Hematopoietic multipotent progenitor cell treated with erythropoietin and hydrocortisone succinate and interleukin-3 and kit ligand, for 4 days (in vitro differentiated cells): ENCODE results near the gene AIRE.
A peak's percentile ranks its signal among the peaks of the same experiment; 100 is the strongest.
"Not testable (repeated sequence)": the region's sequence is repeated elsewhere in the genome, so short reads cannot be mapped to it uniquely, and the experiment has no call there.

ENCODE experiments used
- DNase-seq: peaks from one replicate; pipeline ENCODE4 v3.0.0-alpha.2; 2015

The AIRE gene

DNA sequence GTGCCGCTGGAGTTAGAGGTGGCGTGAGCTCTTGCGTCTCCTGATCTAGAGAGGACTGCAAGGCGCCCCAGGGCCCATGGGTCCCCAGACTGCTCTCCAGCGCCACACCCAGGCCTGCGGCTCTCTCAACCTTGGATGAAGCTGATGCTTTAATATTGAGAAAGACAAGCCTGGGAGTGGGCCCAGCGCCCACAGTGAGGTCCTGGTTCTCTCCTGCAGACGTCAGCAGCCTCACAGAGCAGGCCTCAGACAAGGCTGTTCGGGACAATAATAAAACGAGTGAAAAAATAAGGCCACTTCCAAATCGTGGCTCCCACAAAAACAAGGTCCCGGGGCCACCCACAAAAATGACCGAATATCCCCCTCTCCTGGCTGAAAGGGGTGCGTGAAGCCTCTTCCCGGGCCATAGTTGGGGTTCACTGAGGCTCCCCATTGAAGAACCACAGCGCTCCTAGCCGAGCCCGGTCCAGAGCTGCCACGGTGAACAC, 18.0 kb upstream of the AIRE start:
- DNase-seq = peak; percentile 54

DNA sequence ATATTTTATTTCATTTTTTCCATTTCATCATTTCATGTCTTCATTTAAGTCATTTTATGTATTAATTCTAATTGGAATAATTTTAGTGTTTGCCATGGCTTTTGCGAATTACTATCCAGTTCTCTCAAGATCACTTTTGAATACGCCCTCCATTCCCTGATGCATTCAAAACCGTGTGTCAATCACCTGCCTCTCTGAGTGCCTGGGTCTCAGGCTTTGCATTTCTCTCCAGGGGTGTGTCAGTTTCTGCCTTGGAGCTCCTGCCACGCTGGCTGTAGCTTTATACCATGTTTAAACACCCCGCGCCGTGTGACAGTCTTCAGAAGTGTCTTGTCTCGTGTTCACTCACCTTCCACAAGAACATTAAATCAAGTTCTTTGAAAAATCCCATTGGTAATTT, 16.6 kb upstream of the AIRE start:
- DNase-seq = no peak

DNA sequence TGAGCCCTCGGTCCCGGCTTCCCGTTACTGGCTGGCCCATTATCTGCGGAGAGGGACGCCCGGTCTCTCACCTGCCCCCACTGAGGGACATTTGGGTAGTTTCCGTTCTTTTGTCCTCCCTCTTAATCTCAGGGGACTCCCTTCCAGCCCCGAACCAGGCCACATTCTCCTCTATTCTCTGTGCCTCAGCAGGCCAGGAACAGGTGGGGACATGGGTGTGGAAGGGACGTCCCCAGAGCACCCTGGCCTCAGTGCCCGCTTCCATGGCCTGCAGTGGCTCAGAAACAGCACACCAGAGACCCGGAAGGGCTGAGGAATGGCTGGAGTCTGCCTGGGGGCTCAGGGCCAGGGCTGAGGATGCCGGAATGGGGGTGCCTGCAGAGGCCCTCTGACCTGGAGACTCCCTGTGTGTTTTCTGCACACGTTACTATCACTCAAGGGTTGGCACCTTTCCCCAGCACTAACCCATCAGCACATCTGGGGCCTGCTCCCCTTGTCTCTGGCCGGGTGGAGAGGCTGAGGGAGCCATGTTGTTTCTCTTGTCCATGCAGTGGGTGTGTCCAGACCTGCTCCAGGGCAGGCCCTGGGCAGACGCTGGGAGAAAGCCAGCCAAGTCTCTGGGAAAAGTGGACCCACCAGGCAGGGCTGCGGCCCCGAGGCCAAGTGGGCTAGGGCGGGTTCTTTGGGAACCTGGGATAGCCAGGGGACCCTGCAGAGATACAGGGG, 14.0 kb upstream of the AIRE start:
- no peak for DNase-seq

DNA sequence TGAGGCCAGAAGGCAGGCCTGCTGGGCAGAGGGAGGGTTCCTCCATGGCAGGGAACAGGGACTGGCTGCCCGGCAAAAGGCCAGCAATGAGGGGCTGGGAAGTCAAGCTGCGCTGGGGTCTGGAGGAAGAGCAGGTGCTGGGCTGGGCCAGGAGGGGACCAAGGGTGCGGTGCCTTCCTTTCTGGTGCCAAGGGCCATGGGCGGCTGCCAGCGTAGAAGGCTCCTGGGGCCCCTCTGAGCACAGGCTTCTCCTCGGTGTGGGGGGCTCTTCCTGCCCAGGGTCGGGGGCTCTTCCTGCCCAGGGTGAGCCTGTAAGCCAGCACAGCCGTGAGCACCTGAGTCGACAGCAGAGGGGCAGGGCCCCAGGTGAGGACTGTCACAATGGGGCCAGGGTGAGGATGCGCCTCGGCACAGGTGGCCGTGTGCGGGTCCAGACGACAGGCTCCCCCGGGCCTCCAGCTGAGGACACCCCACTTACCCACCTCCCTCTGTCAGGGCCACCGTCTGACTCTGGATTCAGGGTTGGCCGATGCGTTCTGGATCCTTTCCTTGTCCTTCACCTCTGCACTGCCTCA, 13.3 kb upstream of the AIRE start:
- no peak for DNase-seq

- no peak for DNase-seq
Observed at GRCh38 chr21:44273046-44273445, 12.6 kb upstream of the AIRE start.

- no peak for DNase-seq
Observed at GRCh38 chr21:44275041-44275440, 10.6 kb upstream of the AIRE start.

DNA sequence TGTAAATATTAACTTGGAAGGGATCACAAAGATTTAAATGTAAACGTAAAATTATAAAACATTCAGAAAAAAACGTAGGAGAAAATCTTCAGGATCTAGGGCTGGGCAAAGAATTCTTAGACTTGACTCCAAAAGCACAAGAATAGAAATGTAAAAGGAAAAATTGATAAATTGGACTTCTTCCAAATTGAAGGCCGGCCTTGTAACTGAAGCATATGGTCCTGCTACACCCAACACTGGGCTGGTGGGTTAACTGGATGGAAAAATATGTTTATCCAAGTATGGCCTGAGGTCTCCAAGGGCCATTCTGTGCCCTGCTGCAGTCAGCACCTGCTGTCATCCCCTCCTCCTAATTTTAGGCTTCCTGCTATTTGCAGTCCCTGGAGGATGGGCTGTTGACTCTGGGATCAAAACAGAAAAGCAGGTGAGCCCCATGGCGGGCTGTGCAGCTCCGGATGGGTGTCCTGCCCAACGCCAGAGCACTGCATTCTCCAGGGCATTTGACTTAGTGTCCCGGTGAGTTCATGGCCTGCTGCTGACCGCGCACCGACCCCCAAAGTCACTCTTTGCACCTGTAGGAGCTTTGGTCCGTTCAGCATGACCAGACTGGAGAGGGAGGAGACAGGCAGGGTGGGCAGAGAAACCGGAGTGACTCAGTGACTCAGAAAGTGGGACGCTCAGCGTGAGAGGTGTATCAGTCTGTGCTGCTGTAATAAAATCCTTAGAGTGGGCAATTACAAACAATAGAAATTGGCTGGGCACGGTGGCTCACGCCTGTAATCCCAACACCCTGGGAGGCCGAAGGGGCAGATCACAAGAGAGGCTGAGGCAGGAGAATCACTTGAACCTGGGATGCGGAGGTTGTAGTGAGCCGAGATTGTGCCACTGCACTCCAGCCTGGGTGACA, 6.1 kb upstream of the AIRE start:
- no peak for DNase-seq

- DNase-seq = no peak
Observed at GRCh38 chr21:44281801-44282200, 3.9 kb upstream of the AIRE start.

DNA sequence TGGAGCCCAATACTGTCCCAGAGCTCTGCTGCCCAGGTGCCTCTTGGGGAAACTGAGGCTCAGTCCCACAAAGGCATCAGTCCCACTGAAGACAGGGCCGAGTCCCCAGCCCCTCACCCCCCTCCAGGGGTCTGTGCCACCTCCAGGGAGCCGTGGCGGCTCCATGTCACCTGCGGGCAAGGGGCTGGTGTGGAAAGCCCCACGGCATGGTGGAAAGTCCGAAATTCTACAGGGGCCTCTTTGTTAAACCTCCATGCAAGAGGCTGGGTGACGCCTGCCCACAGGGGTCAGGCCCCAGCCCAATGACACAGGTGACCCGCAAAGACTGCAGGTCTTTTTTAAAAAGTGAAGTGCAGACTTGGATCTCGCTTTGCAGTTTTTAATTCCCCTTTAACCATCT, 3.3 kb upstream of the AIRE start:
- DNase-seq = no peak

GRCh38 chr21:44283211-44283785, 2.4 kb upstream of the AIRE start:
- DNase-seq = not testable (repeated sequence)

- peak; percentile 19 for DNase-seq
Observed at GRCh38 chr21:44283948-44284347, 1.7 kb upstream of the AIRE start.

DNA sequence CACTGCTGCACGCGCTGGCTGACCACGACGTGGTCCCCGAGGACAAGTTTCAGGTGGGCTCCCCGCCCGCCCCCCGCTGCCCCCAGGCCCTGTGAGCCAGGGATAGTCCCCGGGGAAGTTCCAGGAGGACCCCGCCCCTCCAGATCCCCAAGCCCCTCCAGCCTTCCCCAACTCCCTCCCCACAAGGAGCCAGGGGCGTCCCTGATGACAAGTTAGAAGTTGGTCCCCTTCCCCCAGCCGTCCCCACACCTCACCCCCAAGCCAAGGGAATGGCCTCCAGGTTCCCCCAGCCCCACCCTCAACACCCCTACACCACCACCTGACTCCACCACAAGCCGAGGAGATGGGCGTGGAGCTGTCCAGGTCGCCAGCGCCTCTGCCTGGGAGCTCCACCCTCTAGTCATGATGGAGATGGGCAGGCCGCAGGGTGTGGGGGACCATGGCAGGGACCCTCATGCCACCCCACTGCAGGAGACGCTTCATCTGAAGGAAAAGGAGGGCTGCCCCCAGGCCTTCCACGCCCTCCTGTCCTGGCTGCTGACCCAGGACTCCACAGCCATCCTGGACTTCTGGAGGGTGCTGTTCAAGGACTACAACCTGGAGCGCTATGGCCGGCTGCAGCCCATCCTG, 525 bp downstream of the AIRE start:
- DNase-seq = no peak

GRCh38 chr21:44286716-44287632, 1.3 kb downstream of the AIRE start:
- DNase-seq = no peak

DNA sequence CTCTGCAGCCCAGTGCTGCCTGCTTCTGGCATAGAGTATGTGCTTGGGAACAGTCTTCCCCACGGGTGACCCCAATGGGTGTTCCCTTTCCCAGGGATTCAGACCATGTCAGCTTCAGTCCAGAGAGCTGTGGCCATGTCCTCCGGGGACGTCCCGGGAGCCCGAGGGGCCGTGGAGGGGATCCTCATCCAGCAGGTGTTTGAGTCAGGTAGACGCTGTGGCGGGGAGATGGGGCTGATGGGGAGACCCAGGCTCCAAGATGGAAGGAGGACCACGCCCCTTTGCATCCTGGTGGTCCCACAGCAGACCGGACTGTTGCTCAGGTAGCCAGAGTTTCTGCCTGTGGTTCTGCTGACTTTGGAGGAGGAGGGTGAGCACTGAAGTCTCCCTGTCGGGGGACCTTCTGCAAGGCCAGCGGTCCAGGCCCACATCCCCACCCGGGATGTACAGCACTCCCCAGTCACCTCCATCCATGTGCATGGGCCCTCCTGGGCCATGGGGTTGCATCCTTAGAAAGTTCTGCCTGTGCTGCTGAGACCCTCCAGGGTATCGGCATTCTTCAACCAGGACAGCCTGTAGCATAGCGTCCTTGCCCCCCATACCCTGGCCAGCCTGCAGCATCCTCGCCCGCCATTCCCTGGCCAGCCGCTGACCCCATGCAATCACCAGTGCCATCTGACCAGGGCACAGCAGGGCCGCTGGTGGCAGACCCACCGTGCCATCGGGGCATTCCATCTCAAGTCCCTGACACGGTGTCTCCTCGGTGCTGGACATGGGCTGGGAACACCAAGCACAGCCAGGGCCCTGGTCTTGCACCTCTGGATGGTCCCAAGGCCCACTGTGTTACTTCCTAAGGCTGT, 2.8 kb downstream of the AIRE start:
- no peak for DNase-seq

- no peak for DNase-seq
Observed at GRCh38 chr21:44289381-44290010, 3.8 kb downstream of the AIRE start.

DNA sequence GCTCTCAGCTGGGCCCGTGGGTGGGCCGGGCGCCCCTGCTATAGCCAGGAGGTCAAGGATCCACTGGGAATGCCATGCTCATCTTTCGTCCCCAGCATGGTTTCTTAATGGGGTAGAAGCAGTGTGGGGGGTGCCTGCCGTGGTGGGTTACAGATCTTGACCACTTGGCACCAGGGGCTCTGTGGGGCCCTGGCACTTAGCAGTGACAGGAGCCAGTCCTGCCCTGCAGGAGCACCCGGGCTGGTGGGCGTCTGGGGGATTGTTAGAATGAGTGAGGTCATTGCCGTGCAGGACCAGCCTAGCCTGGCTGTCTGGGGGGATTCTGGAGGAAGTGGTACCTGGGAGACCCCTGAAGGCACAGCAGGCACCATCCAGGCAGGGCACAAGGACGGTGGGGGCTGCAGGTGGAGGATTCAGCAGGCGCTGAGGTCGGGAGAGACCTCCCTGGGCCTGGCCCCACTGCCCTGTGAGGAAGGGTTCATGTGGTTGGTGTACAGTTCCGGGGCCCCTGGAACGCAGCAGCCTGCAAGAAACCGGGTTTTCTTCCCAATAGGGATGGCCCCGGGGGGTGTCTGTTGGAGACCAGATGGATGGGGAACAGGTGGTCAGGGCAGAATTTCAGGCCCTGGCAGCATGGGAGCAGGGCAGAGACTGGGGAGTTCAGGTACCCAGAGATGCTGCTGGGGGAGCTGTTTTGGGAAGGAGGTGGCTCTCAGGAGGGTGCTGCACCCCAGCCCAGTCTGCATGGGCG, 4.8 kb downstream of the AIRE start:
- no peak for DNase-seq

- DNase-seq = no peak
Observed at GRCh38 chr21:44291078-44291935, 5.6 kb downstream of the AIRE start.
